Esophagus muscularis mucosa (tissue), 4 donors: Measurements from ENCODE around the gene SP2. TPM values are rescaled to one million over a fixed set of nuclear protein-coding genes. Genes with fewer than 3 reads are reported as not detected.

Experiments used
- DNase-seq: peaks from one replicate; pipeline ENCODE4 v3.0.0-alpha.2; 2017; ENCODE audit errors: extremely low spot score
- H3K27ac ChIP-seq, 4 donors: fragments of 200-600 bp; sonication (generic); replicated peaks in 1 of 4; 1 replicate in 3 of 4; 2 replicates in 1 of 4; pipeline ENCODE4 v1.5.1; 2016 to 2019; ENCODE audit warnings: mild to moderate bottlenecking in 1 of 4
- H3K27me3 ChIP-seq, 4 donors: fragments of 200-600 bp; sonication (generic); one replicate each; pipeline versions ENCODE4 v1.5.1 to v1.6.0; 2016 to 2019
- H3K36me3 ChIP-seq, 4 donors: fragments of 200-600 bp; sonication (generic); one replicate each; pipeline ENCODE4 v1.5.1; 2016 to 2019
- H3K4me1 ChIP-seq, 4 donors: fragments of 200-600 bp; sonication (generic); one replicate each; pipeline ENCODE4 v1.5.1; 2016 to 2019
- H3K4me3 ChIP-seq, 4 donors: fragments of 200-600 bp; sonication (generic); 1 replicate in 2 of 4; 2 replicates in 2 of 4; pipeline ENCODE4 v1.5.1; 2016 to 2019; ENCODE audit warnings: mild to moderate bottlenecking in 4 of 4, moderate library complexity in 1 of 4
- H3K9me3 ChIP-seq, 4 donors: fragments of 200-600 bp; sonication (generic); 1 replicate in 3 of 4; 2 replicates in 1 of 4; pipeline ENCODE4 v1.5.1; 2016 to 2019
- CTCF ChIP-seq, 3 experiments: fragments of 200-600 bp in 2 of 3; fragments of 450-650 bp in 1 of 3; sonication (generic) in 2 of 3; IDR thresholded peaks; one replicate each; pipeline ENCODE4 v1.5.1; 2017 to 2019; ENCODE audit warnings: antibody characterized with exemption in 3 of 3, mild to moderate bottlenecking in 2 of 3, moderate library complexity in 1 of 3
- EP300 ChIP-seq: sonication (generic); formaldehyde crosslinking; IDR thresholded peaks from one replicate; pipeline ENCODE4 v1.6.1; 2017; ENCODE audit warnings: antibody characterized with exemption
- POLR2A ChIP-seq: fragments of 450-650 bp; IDR thresholded peaks from one replicate; pipeline ENCODE4 v1.6.1; 2017; ENCODE audit warnings: antibody characterized with exemption, moderate library complexity, mild to moderate bottlenecking, low read depth
- POLR2AphosphoS5 ChIP-seq, 2 donors: sonication (generic); formaldehyde crosslinking; IDR thresholded peaks; one replicate each; pipeline ENCODE4 v1.6.1; 2017; ENCODE audit warnings: antibody characterized with exemption in 2 of 2
- WGBS: methylation state at CpG from one replicate; pipeline ENCODE4 v1.1.5; 2018; 5-methylcytosine and 5-hydroxymethylcytosine counted together
- intact Hi-C: fragments of 100-400 bp; cut with DNase I; formaldehyde crosslinking; loops from one replicate; pipeline ENCODE4 v1.15.1; 2023
- total RNA-seq, 4 donors: library from RNA; depleted of rRNA; stranded (reverse); fragments of >200 nt; gene quantifications; one replicate each; pipeline versions ENCODE4 v1.1.0 to v1.2.1, GENCODE V29; 2016

Gene SP2
- total RNA-seq, 4 donors from 2014 or later: 7.1 to 16.0 (median 9.4) TPM

GRCh38 chr17:47967607-47968252, 71.7 kb downstream of the SP2 start:
- no peak for DNase-seq
- H3K9me3 ChIP-seq: no peaks in the 10 kb centered on the region
- H3K4me3 ChIP-seq: no peak overlapping the region
- no peak overlapping the region for H3K27ac ChIP-seq
- TF ChIP-seq CTCF (IDR thresholded peaks at IDR 0.05): no peak
- TF ChIP-seq POLR2A: no peak
- TF ChIP-seq POLR2AphosphoS5 (IDR thresholded peaks at IDR 0.05): no peak
- TF ChIP-seq EP300: no peak
- 67% methylated on average over 3 of the region's 5 CpGs for WGBS
- intact Hi-C loops: no loop called here
- H3K36me3 ChIP-seq: no peaks in the 10 kb centered on the region
- peaks cover 7 to 26% (median 21%) of the 10 kb centered on the region in 4 donors for H3K4me1 ChIP-seq
- peaks cover 0 to 9% (median 0%) of the 10 kb centered on the region in 4 donors for H3K27me3 ChIP-seq

- Histone ChIP-seq H3K36me3 (peaks cover 0 to 6% (median 5%) of the 10 kb centered on the region in 4 donors), H3K4me3 (no peak overlapping the region), H3K27me3 (peaks cover 0 to 9% (median 0%) of the 10 kb centered on the region in 4 donors), H3K4me1 (peaks cover 7 to 28% (median 21%) of the 10 kb centered on the region in 4 donors), H3K27ac (no peak overlapping the region), H3K9me3 (no peaks in the 10 kb centered on the region)
- intact Hi-C loops: no loop called here
- DNase-seq: no peak
- TF ChIP-seq POLR2AphosphoS5 (IDR thresholded peaks at IDR 0.05): no peak
- TF ChIP-seq POLR2A: no peak
- TF ChIP-seq CTCF (IDR thresholded peaks at IDR 0.05): no peak
- TF ChIP-seq EP300: no peak
- WGBS: 86% methylated on average over 5 of the region's 5 CpGs
Observed at GRCh38 chr17:47968836-47969235, 72.8 kb downstream of the SP2 start.

GRCh38 chr17:47969930-47970724, 74.1 kb downstream of the SP2 start:
- Histone ChIP-seq H3K4me1 (peaks cover 7 to 28% (median 21%) of the 10 kb centered on the region in 4 donors), H3K27ac (peak overlapping the region in 1 of 4 donors; percentile 2), H3K27me3 (peaks cover 0 to 9% (median 0%) of the 10 kb centered on the region in 4 donors), H3K4me3 (peak overlapping the region; percentile 71 to 95 (median 87)), H3K36me3 (peaks cover 8 to 19% (median 18%) of the 10 kb centered on the region in 4 donors), H3K9me3 (no peaks in the 10 kb centered on the region)
- 49% methylated on average over 15 of the region's 15 CpGs for WGBS
- no peak for TF ChIP-seq CTCF (IDR thresholded peaks at IDR 0.05)
- no peak for TF ChIP-seq EP300
- no peak for TF ChIP-seq POLR2A
- no peak for TF ChIP-seq POLR2AphosphoS5 (IDR thresholded peaks at IDR 0.05)
- DNase-seq: no peak
- intact Hi-C loops: loop anchor here (2.0 to 10.0 kb wide), 3 partner anchors 21 to 125 kb away; partner anchors contain the start of genes SCRN2 and SP2

- peak; percentile 100 for DNase-seq
- Histone ChIP-seq H3K27me3 (peaks cover 0 to 9% (median 0%) of the 10 kb centered on the region in 4 donors), H3K9me3 (no peaks in the 10 kb centered on the region), H3K27ac (peak within 1 kb of the TSS; percentile 80 to 89 (median 84)), H3K4me1 (peaks cover 7 to 28% (median 21%) of the 10 kb centered on the region in 4 donors), H3K36me3 (peaks cover 16 to 27% (median 25%) of the 10 kb centered on the region in 4 donors), H3K4me3 (peak within 1 kb of the TSS; percentile 71 to 95 (median 87))
- TF ChIP-seq POLR2AphosphoS5 (IDR thresholded peaks at IDR 0.05): peak; percentile 89 to 90
- TF ChIP-seq EP300: no peak
- peak; percentile 92 to 100 (median 96) for TF ChIP-seq CTCF (IDR thresholded peaks at IDR 0.05)
- WGBS: under 1% methylated on average over 19 of the region's 62 CpGs
- intact Hi-C loops: loop anchor here (2.0 to 10.0 kb wide), 3 partner anchors 22 to 126 kb away; partner anchors contain the start of genes SCRN2 and SP2
Observed at GRCh38 chr17:47970725-47971499, 74.9 kb downstream of the SP2 start, which contains the start of gene CDK5RAP3. Gene CDK5RAP3, plus strand, starts transcription at chr17:47971113. Its CDS starts 34 bp downstream, at chr17:47971147.
